Neural cell (in vitro differentiated cells): ENCODE data around the gene SPRR1A.

Experiments
- CTCF ChIP-seq: fragments of 450-650 bp; IDR thresholded peaks from 2 replicates; pipeline ENCODE4 v1.5.1; 2014; ENCODE audit warnings: antibody characterized with exemption, mild to moderate bottlenecking, moderate library complexity; ENCODE audit not compliant: poor library complexity, severe bottlenecking
- TAF1 ChIP-seq: IDR thresholded peaks from 2 replicates; pipeline ENCODE4 v1.6.1; 2012; ENCODE audit warnings: low read depth

GRCh38 chr1:152967201-152967600 is 16.7 kb upstream of the SPRR1A start:
- no peak for TF ChIP-seq CTCF
- TF ChIP-seq TAF1, result no peak
